Ovary (tissue), 9 donors: Measurements from ENCODE around the gene UGT1A5. TPM values are rescaled to one million over a fixed set of nuclear protein-coding genes. Genes with fewer than 3 reads are reported as not detected.

Source experiments
- DNase-seq, 5 donors: peaks; one replicate each; pipeline ENCODE4 v3.0.0-alpha.2; 2019 to 2020
- H3K27ac ChIP-seq, 2 donors: fragments of 200-600 bp; one replicate each; pipeline versions ENCODE4 v1.5.1 to v1.8.0; 2019 to 2022
- H3K27me3 ChIP-seq: fragments of 200-600 bp; one replicate; pipeline ENCODE4 v1.8.0; 2022
- H3K36me3 ChIP-seq: fragments of 200-600 bp; sonication (generic); one replicate; pipeline ENCODE4 v1.5.1; 2019
- H3K4me1 ChIP-seq: one replicate; pipeline ENCODE4 v1.8.1; 2013; ENCODE audit warnings: mild to moderate bottlenecking, moderate library complexity; ENCODE audit not compliant: insufficient read depth
- H3K4me3 ChIP-seq: fragments of 200-600 bp; sonication (generic); one replicate; pipeline ENCODE4 v1.5.1; 2017
- H3K9me3 ChIP-seq, 2 donors: fragments of 200-600 bp in 1 of 2; sonication (generic) in 1 of 2; one replicate each; pipeline versions ENCODE4 v1.5.1 to v1.8.1; 2013 to 2019; ENCODE audit warnings: mild to moderate bottlenecking in 1 of 2, moderate library complexity in 1 of 2
- CTCF ChIP-seq, 3 donors: fragments of 450-650 bp in 2 of 3; fragments of 200-600 bp in 1 of 3; IDR thresholded peaks; one replicate each; pipeline versions ENCODE4 v1.5.1 to v1.8.0; 2016 to 2022; ENCODE audit warnings: antibody characterized with exemption in 3 of 3, mild to moderate bottlenecking in 1 of 3
- EP300 ChIP-seq: sonication (generic); formaldehyde crosslinking; IDR thresholded peaks from one replicate; pipeline ENCODE4 v1.6.1; 2017; ENCODE audit warnings: antibody characterized with exemption
- POLR2A ChIP-seq: fragments of 450-650 bp; IDR thresholded peaks from one replicate; pipeline ENCODE4 v1.6.1; 2017; ENCODE audit warnings: antibody characterized with exemption, mild to moderate bottlenecking, moderate library complexity
- WGBS, 3 donors: extraction: QIAGEN DNeasy Blood & Tissue Kit in 1 of 3; methylation state at CpG; one replicate each; pipeline versions ENCODE4 v1.1.5 to v1.1.7; 2013 to 2017; 5-methylcytosine and 5-hydroxymethylcytosine counted together
- intact Hi-C, 4 donors: fragments of 100-400 bp; cut with DNase I; formaldehyde crosslinking; loops; one replicate each; pipeline versions ENCODE4 v1.11.0 to v1.15.1; 2022 to 2023
- polyA plus RNA-seq, 2 donors: library from polyadenylated mRNA; stranded (reverse); fragments of 200-250 nt in 1 of 2; fragments of 350-450 nt in 1 of 2; fragmentation: Illumina TruSeq in 1 of 2; extraction: RNeasy Lipid Tissue Mini Kit (QIAGEN cat#74804) in 1 of 2; gene quantifications; one replicate each; pipeline ENCODE4 v1.2.3, GENCODE V29; 2013 to 2014
- total RNA-seq, 7 donors: library from RNA; depleted of rRNA in 2 of 7; stranded (reverse); fragments of >200 nt in 2 of 7; fragmentation: NEBNext Ultra II Directional in 3 of 7; extraction: Animal tissue kit (Norgen Biotek cat#: 25700) in 3 of 7; gene quantifications; one replicate each; pipeline versions ENCODE4 v1.1.0 to v1.2.4, GENCODE V29; 2016 to 2023
- donor health status: DM: no; HTN: no; CAD: no; lungs with moderate emphysema.
- donor health status: DM: no; HTN: no; CAD: no.
- donor health status: Bipolar disorder and iron deficiency.
- donor health status: DM: yes; HTN: yes; CAD: no.
- donor health status: DM: no; HTN: no; CAD: no.
- donor health status: DM: yes; HTN: yes; CAD: no.

Gene UGT1A5
- total and polyA plus RNA-seq, 9 donors: not detected

- Histone ChIP-seq H3K4me1 (no peaks in the 10 kb centered on the region), H3K27me3 (no peaks in the 10 kb centered on the region), H3K36me3 (no peaks in the 10 kb centered on the region), H3K9me3 (no peaks in the 10 kb centered on the region), H3K27ac (no peak overlapping the region), H3K4me3 (no peak overlapping the region)
- WGBS, 3 donors: 89 to 95% (median 92%) methylated on average over 7 of the region's 7 CpGs
- no peak for TF ChIP-seq EP300
- no peak for TF ChIP-seq CTCF (IDR thresholded peaks at IDR 0.05)
- no peak for TF ChIP-seq POLR2A
- intact Hi-C loops: no loop called here
- DNase-seq: no peak
Measured at GRCh38 chr2:233789554-233789953, 76.8 kb downstream of the UGT1A5 start.

- DNase-seq: no peak
- 70 to 77% (median 72%) methylated on average over 18 of the region's 18 CpGs for WGBS, 3 donors
- TF ChIP-seq CTCF (IDR thresholded peaks at IDR 0.05): no peak
- no peak for TF ChIP-seq POLR2A
- no peak for TF ChIP-seq EP300
Measured at GRCh38 chr2:233791151-233791882, 78.6 kb downstream of the UGT1A5 start.

DNA sequence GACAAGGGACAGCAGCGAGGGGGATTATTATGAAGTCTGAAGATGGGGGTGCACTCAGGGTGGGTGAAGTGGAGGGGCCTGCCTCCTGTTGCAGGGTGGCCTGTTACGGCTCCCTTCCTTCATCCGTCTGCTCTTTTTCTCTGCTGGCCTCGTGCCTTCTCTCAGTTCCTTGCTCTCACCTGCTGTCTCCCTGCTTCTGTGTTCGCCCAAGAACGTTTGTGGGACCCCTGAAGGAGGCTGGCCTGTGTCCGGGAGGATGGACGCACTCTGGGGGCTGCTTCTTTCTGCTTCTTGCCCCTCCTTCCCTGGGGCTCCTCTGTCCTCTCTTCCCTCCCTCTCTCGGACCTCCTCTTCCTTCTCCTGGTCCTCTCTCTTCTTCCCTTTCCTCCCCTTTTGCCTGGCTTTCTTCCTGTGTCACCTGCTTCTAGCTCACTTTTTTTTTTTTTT is 79.2 kb downstream of the UGT1A5 start:
- no peak for TF ChIP-seq CTCF (IDR thresholded peaks at IDR 0.05)
- TF ChIP-seq EP300: no peak
- TF ChIP-seq POLR2A: no peak
- Histone ChIP-seq H3K36me3 (no peaks in the 10 kb centered on the region), H3K27me3 (no peaks in the 10 kb centered on the region), H3K4me1 (no peaks in the 10 kb centered on the region), H3K27ac (no peak overlapping the region), H3K4me3 (no peak overlapping the region), H3K9me3 (no peaks in the 10 kb centered on the region)
- 67 to 80% (median 71%) methylated on average over 9 of the region's 9 CpGs for WGBS, 3 donors
- intact Hi-C loops: no loop called here
- no peak for DNase-seq

More at GRCh38 chr2:233791151-233791882, 78.6 kb downstream of the UGT1A5 start:
- Histone ChIP-seq H3K27me3 (no peaks in the 10 kb centered on the region), H3K4me3 (no peak overlapping the region), H3K36me3 (no peaks in the 10 kb centered on the region), H3K4me1 (no peaks in the 10 kb centered on the region), H3K9me3 (no peaks in the 10 kb centered on the region), H3K27ac (no peak overlapping the region)
- intact Hi-C loops: no loop called here

DNA sequence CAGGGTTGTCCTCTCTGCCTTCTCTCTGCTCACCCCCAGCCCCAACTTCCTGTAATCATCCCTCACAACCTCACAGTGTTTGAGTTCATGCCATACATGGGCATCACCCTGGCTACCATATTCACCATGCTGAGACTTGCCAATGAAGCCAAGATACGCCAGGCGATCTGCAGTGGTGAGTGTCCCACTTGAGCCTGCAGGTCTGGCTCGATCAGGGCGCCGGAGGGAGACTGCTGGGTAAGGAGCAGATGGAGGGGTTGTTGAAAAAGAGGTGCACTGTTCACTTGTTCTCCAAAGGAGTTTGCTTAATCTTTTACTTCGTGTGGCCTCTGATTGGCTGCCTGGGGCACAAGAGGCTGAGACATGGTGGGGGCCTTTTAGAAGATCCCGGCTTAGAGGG is 80.0 kb downstream of the UGT1A5 start:
- Histone ChIP-seq H3K4me3 (no peak overlapping the region), H3K36me3 (no peaks in the 10 kb centered on the region), H3K9me3 (no peaks in the 10 kb centered on the region), H3K4me1 (no peaks in the 10 kb centered on the region), H3K27me3 (no peaks in the 10 kb centered on the region), H3K27ac (no peak overlapping the region)
- TF ChIP-seq POLR2A (no peak), CTCF (IDR thresholded peaks at IDR 0.05) (no peak), EP300 (no peak)
- whole genome bisulfite sequencing, 3 donors: 87 to 91% (median 90%) methylated on average over 7 of the region's 7 CpGs
- intact Hi-C loops: no loop called here
- DNase-seq: no peak
